ENCODE results near the gene WDR35.
"Not testable (repeated sequence)": the region's sequence is repeated elsewhere in the genome, so short reads cannot be mapped to it uniquely, and the experiment has no call there.

The WDR35 gene

GRCh38 chr2:19936203-19936602 is 53.7 kb downstream of the WDR35 start:
- DNase-seq, result no peak

GRCh38 chr2:19933351-19933981 is 56.4 kb downstream of the WDR35 start:
- peak; percentile 64 for DNase-seq

GRCh38 chr2:19932928-19933327 is 57.0 kb downstream of the WDR35 start:
- DNase-seq, result no peak

GRCh38 chr2:19929226-19929625 is 60.7 kb downstream of the WDR35 start:
- no peak for DNase-seq

- not testable (repeated sequence) for DNase-seq
Measured at GRCh38 chr2:19927816-19928215, 62.1 kb downstream of the WDR35 start.

GRCh38 chr2:19924526-19924925 is 65.4 kb downstream of the WDR35 start:
- DNase-seq, result not testable (repeated sequence)

GRCh38 chr2:19922188-19922587 is 67.7 kb downstream of the WDR35 start:
- not testable (repeated sequence) for DNase-seq

- DNase-seq, result no peak
Measured at GRCh38 chr2:19916385-19916950, 73.4 kb downstream of the WDR35 start.

- no peak for DNase-seq
Measured at GRCh38 chr2:19914266-19914975, 75.5 kb downstream of the WDR35 start.

GRCh38 chr2:19911808-19912509 is 77.9 kb downstream of the WDR35 start:
- peak; percentile 58 for DNase-seq

GRCh38 chr2:19902216-19902740 is 87.6 kb downstream of the WDR35 start:
- DNase-seq, result no peak

- peak; percentile 94 for DNase-seq
Measured at GRCh38 chr2:19901442-19902215, 88.3 kb downstream of the WDR35 start, which contains the start of gene TTC32. Gene TTC32, minus strand, starts transcription at chr2:19901983. Its CDS starts 129 bp downstream, at chr2:19901854.

- no peak for DNase-seq
Measured at GRCh38 chr2:19900931-19901441, 88.9 kb downstream of the WDR35 start.

GRCh38 chr2:19899985-19900930 is 89.6 kb downstream of the WDR35 start:
- DNase-seq, result no peak

- DNase-seq, result no peak
Measured at GRCh38 chr2:19898592-19899329, 91.1 kb downstream of the WDR35 start.

- no peak for DNase-seq
Measured at GRCh38 chr2:19897623-19898245, 92.2 kb downstream of the WDR35 start.

- DNase-seq, result no peak
Measured at GRCh38 chr2:19895535-19895934, 94.4 kb downstream of the WDR35 start.

- no peak for DNase-seq
Measured at GRCh38 chr2:19894134-19894792, 95.6 kb downstream of the WDR35 start.

GRCh38 chr2:19893520-19894133 is 96.3 kb downstream of the WDR35 start:
- no peak for DNase-seq
